SK-N-SH (cell line): ENCODE results near the gene HOXD10. TPM values are rescaled to one million over a fixed set of nuclear protein-coding genes. Genes with fewer than 3 reads are reported as not detected.

Experiments used
- CTCF ChIA-PET: fragments of 300-600, 350-600 bp; formaldehyde crosslinking; extraction: SDS; loops from one replicate; lab custom pipeline; 2021; lab: Yijun Ruan, JAX
- POLR2A ChIA-PET: fragments of 350-600 bp; sonication (Branson Sonifier 250); formaldehyde crosslinking; extraction: SDS; loops from one replicate; lab custom pipeline; 2020; ENCODE audit warnings: antibody characterized with exemption, inconsistent platforms; lab: Yijun Ruan, JAX
- DNase-seq: peaks from one replicate; pipeline ENCODE4 v3.0.0; 2012
- H2AFZ ChIP-seq: fragments of 200-600 bp; sonication (generic); 2 replicates; pipeline ENCODE4 v1.8.1; 2016; ENCODE audit warnings: antibody characterized with exemption, mild to moderate bottlenecking, low read depth
- H3F3A ChIP-seq: fragments of 200-600 bp; sonication (generic); replicated peaks from 2 replicates; pipeline ENCODE3; 2016; ENCODE audit warnings: antibody characterized with exemption, mild to moderate bottlenecking; ENCODE audit not compliant: insufficient read depth
- H3K27ac ChIP-seq, 2 experiments: fragments of 200-500 bp in 1 of 2; fragments of 200-600 bp in 1 of 2; sonication (Bioruptor generic) in 1 of 2; sonication (generic), shearing (Covaris generic) in 1 of 2; 2 replicates each; pipeline versions ENCODE4 v1.5.1 to v1.6.1; 2014 to 2016; ENCODE audit warnings: low read depth in 2 of 2, inconsistent platforms in 1 of 2, low read length in 1 of 2, mild to moderate bottlenecking in 1 of 2, mixed read lengths in 1 of 2
- H3K27me3 ChIP-seq: fragments of 200-600 bp; sonication (generic), shearing (Covaris generic); 2 replicates; pipeline ENCODE4 v1.6.1; 2016; ENCODE audit warnings: mixed run types; ENCODE audit not compliant: insufficient read depth
- H3K36me3 ChIP-seq, 2 experiments: fragments of 200-500 bp in 1 of 2; fragments of 200-600 bp in 1 of 2; sonication (Bioruptor generic) in 1 of 2; sonication (generic) in 1 of 2; replicated peaks in 1 of 2; 2 replicates each; pipeline versions ENCODE3 to v1.5.1; 2014 to 2016; ENCODE audit warnings: low read length in 1 of 2, mild to moderate bottlenecking in 1 of 2; ENCODE audit not compliant: insufficient read depth in 2 of 2, control insufficient read depth in 1 of 2
- H3K4me1 ChIP-seq, 2 experiments: fragments of 200-500 bp in 1 of 2; fragments of 200-600 bp in 1 of 2; sonication (Bioruptor generic) in 1 of 2; sonication (generic), shearing (Covaris generic) in 1 of 2; 2 replicates each; pipeline versions ENCODE4 v1.5.1 to v1.6.1; 2014 to 2016; ENCODE audit warnings: low read depth in 1 of 2, low read length in 1 of 2, mixed run types in 1 of 2; ENCODE audit not compliant: insufficient read depth in 2 of 2, control insufficient read depth in 1 of 2
- H3K4me2 ChIP-seq: fragments of 200-600 bp; sonication (generic), shearing (Covaris generic); 2 replicates; pipeline ENCODE4 v1.6.1; 2017; ENCODE audit warnings: mixed run types
- H3K4me3 ChIP-seq, 2 experiments: fragments of 200-500 bp in 1 of 2; fragments of 200-600 bp in 1 of 2; sonication (Bioruptor generic) in 1 of 2; sonication (generic), shearing (Covaris generic) in 1 of 2; 2 replicates each; pipeline versions ENCODE4 v1.5.1 to v1.8.1; 2014 to 2016; ENCODE audit warnings: low read depth in 2 of 2, inconsistent platforms in 1 of 2, low read length in 1 of 2, mild to moderate bottlenecking in 1 of 2, mixed read lengths in 1 of 2, moderate library complexity in 1 of 2
- H3K79me2 ChIP-seq: fragments of 200-600 bp; sonication (generic); 2 replicates; pipeline ENCODE4 v1.8.1; 2017; ENCODE audit warnings: mild to moderate bottlenecking; ENCODE audit not compliant: insufficient read depth
- H3K9ac ChIP-seq: fragments of 200-600 bp; sonication (generic); 2 replicates; pipeline ENCODE4 v1.6.1; 2017; ENCODE audit warnings: mixed run types
- H3K9me2 ChIP-seq: fragments of 200-600 bp; sonication (generic); 2 replicates; pipeline ENCODE4 v1.6.1; 2017; ENCODE audit warnings: mixed run types
- H3K9me3 ChIP-seq: fragments of 200-600 bp; sonication (generic); 2 replicates; pipeline ENCODE4 v1.6.1; 2017; ENCODE audit warnings: mixed run types, mild to moderate bottlenecking, moderate library complexity
- H4K20me1 ChIP-seq: fragments of 200-600 bp; sonication (generic); 2 replicates; pipeline ENCODE4 v1.6.1; 2017; ENCODE audit warnings: mild to moderate bottlenecking, mixed run types; ENCODE audit not compliant: insufficient read depth
- ELF1 ChIP-seq: IDR thresholded peaks from 2 replicates; pipeline ENCODE4 v1.4.0; 2012
- FOSL2 ChIP-seq: IDR thresholded peaks from 2 replicates; pipeline ENCODE4 v1.4.0; 2012; ENCODE audit warnings: low read depth, mild to moderate bottlenecking, moderate library complexity, borderline replicate concordance
- FOXJ3 ChIP-seq: sonication (generic); formaldehyde crosslinking; IDR thresholded peaks from 2 replicates; pipeline ENCODE4 v1.5.1; 2020; ENCODE audit warnings: mild to moderate bottlenecking, missing genetic modification reagents
- GABPA ChIP-seq: IDR thresholded peaks from 2 replicates; pipeline ENCODE4 v1.4.0; 2012; ENCODE audit warnings: low read depth, mild to moderate bottlenecking
- IRF3 ChIP-seq: fragments of 150-350 bp; IDR thresholded peaks from 2 replicates; pipeline ENCODE4 v1.6.1; 2016; ENCODE audit warnings: mild to moderate bottlenecking, low read depth, low read length
- MEF2A ChIP-seq: IDR thresholded peaks from 2 replicates; pipeline ENCODE4 v1.4.0; 2012; ENCODE audit warnings: low read depth, borderline replicate concordance
- MXI1 ChIP-seq: IDR thresholded peaks from 2 replicates; pipeline ENCODE4 v1.6.1; 2012; ENCODE audit warnings: mild to moderate bottlenecking, low read depth, low read length, improper control_type of control experiment
- NFIC ChIP-seq: IDR thresholded peaks from 2 replicates; pipeline ENCODE4 v1.4.0; 2012; ENCODE audit warnings: borderline replicate concordance
- POLR2AphosphoS5 ChIP-seq: IDR thresholded peaks from 2 replicates; pipeline ENCODE4 v1.6.1; 2012; ENCODE audit warnings: low read depth, low read length
- RAD21 ChIP-seq: IDR thresholded peaks from 2 replicates; pipeline ENCODE4 v1.6.1; 2012; ENCODE audit warnings: mild to moderate bottlenecking, low read length
- RCOR1 ChIP-seq: fragments of 150-350 bp; IDR thresholded peaks from 2 replicates; pipeline ENCODE4 v1.6.1; 2017; ENCODE audit warnings: antibody characterized with exemption, low read length
- REST ChIP-seq: IDR thresholded peaks from 2 replicates; pipeline ENCODE4 v1.6.1; 2012; ENCODE audit warnings: mild to moderate bottlenecking, low read depth, low read length, moderate library complexity
- SMC3 ChIP-seq: IDR thresholded peaks from 2 replicates; pipeline ENCODE4 v1.6.1; 2012; ENCODE audit warnings: low read depth, low read length, improper control_type of control experiment
- TAF1 ChIP-seq: IDR thresholded peaks from 2 replicates; pipeline ENCODE4 v1.6.1; 2012; ENCODE audit warnings: low read depth, mild to moderate bottlenecking, low read length, moderate library complexity, borderline replicate concordance
- TCF12 ChIP-seq: IDR thresholded peaks from 2 replicates; pipeline ENCODE4 v1.4.0; 2012
- TEAD4 ChIP-seq: IDR thresholded peaks from 2 replicates; pipeline ENCODE4 v1.4.0; 2012; ENCODE audit warnings: mild to moderate bottlenecking, borderline replicate concordance; ENCODE audit not compliant: insufficient read depth
- USF1 ChIP-seq: IDR thresholded peaks from 2 replicates; pipeline ENCODE4 v1.4.0; 2012; ENCODE audit warnings: low read depth, borderline replicate concordance
- YY1 ChIP-seq: IDR thresholded peaks from 2 replicates; pipeline ENCODE4 v1.4.0; 2012; ENCODE audit warnings: low read depth, mild to moderate bottlenecking
- ZBTB33 ChIP-seq: IDR thresholded peaks from 2 replicates; pipeline ENCODE4 v1.4.0; 2012; ENCODE audit warnings: low read depth, borderline replicate concordance
- WGBS: methylation state at CpG from one replicate; pipeline ENCODE4 v1.1.6; 2017; ENCODE audit warnings: low lambda C conversion rate; 5-methylcytosine and 5-hydroxymethylcytosine counted together
- polyA plus RNA-seq, 3 experiments: library from polyadenylated mRNA; depleted of rRNA; stranded (reverse); fragments of >200 nt; gene quantifications; 2 replicates each; pipeline ENCODE4 v1.2.3, GENCODE V29; 2012

HOXD10 gene
- polyA plus RNA-seq, 1 of the 3 experiments (the other 2 are of a cell fraction): 0.10 TPM

- DNase-seq: no peak
- CTCF ChIA-PET: interaction anchor here (0.7 to 13.5 kb wide), 13 partner anchors 12 to 1398 kb away, joined by 3 to 264 read pairs (median 20); partner anchors contain the start of genes EVX2, HOXD10, HOXD11 and HOXD9
Measured at GRCh38 chr2:176095421-176095820, 21.2 kb upstream of the HOXD10 start.

GRCh38 chr2:176096243-176096985 is 20.2 kb upstream of the HOXD10 start:
- 43% methylated on average over 16 of the region's 16 CpGs for WGBS
- H3K4me2 ChIP-seq: peak overlapping the region; percentile 81
- H3K9me3 ChIP-seq: no peaks in the 10 kb centered on the region
- no peak for DNase-seq
- no peaks in the 10 kb centered on the region for H3K9me2 ChIP-seq
- H3K36me3 ChIP-seq: no peaks in the 10 kb centered on the region
- no peak overlapping the region for H3K27ac ChIP-seq
- no peaks in the 10 kb centered on the region for H3F3A ChIP-seq
- no peak overlapping the region for H3K9ac ChIP-seq
- H4K20me1 ChIP-seq: no peaks in the 10 kb centered on the region
- ChIA-PET CTCF (interaction anchor here (0.7 to 13.5 kb wide), 41 partner anchors 8 to 1399 kb away, joined by 3 to 264 read pairs (median 6); partner anchors contain the start of genes EVX2, HOXD10, HOXD11 and HOXD9), POLR2A (no interaction called here)
- H3K79me2 ChIP-seq: no peaks in the 10 kb centered on the region
- no peak overlapping the region; a peak in 1 of 4 replicates for H3K4me3 ChIP-seq
- peaks cover 0 to 25% of the 10 kb centered on the region in 2 experiments; a peak in 2 of 4 replicates for H3K4me1 ChIP-seq
- H3K27me3 ChIP-seq: peaks cover 94% of the 10 kb centered on the region
- H2AFZ ChIP-seq: no peak overlapping the region
- no peak for TF ChIP-seq ELF1
- no peak for TF ChIP-seq TEAD4
- no peak for TF ChIP-seq POLR2AphosphoS5
- no peak for TF ChIP-seq NFIC
- no peak for TF ChIP-seq YY1
- no peak for TF ChIP-seq ZBTB33
- TF ChIP-seq RAD21: no peak
- TF ChIP-seq MEF2A: no peak
- no peak for TF ChIP-seq REST
- TF ChIP-seq SMC3: no peak
- no peak for TF ChIP-seq RCOR1
- TF ChIP-seq USF1: no peak
- no peak for TF ChIP-seq MXI1

More at GRCh38 chr2:176095421-176095820, 21.2 kb upstream of the HOXD10 start:
- H2AFZ ChIP-seq: no peak overlapping the region
- H3K9ac ChIP-seq: no peak overlapping the region
- no peaks in the 10 kb centered on the region for H4K20me1 ChIP-seq
- WGBS: 44% methylated on average over 5 of the region's 5 CpGs
- H3K9me3 ChIP-seq: no peaks in the 10 kb centered on the region
- H3K27ac ChIP-seq: no peak overlapping the region
- H3F3A ChIP-seq: no peaks in the 10 kb centered on the region
- H3K4me1 ChIP-seq: peaks cover 0 to 25% of the 10 kb centered on the region in 2 experiments; a peak in 2 of 4 replicates
- no peaks in the 10 kb centered on the region for H3K9me2 ChIP-seq
- H3K27me3 ChIP-seq: peaks cover 94% of the 10 kb centered on the region
- POLR2A ChIA-PET: no interaction called here
- no peaks in the 10 kb centered on the region for H3K79me2 ChIP-seq
- no peaks in the 10 kb centered on the region for H3K36me3 ChIP-seq
- H3K4me2 ChIP-seq: no peak overlapping the region
- TF ChIP-seq MEF2A (no peak), IRF3 (no peak), TAF1 (no peak), RCOR1 (no peak), FOXJ3 (CRISPR knock-in tag) (no peak), FOSL2 (no peak), RAD21 (no peak), TCF12 (no peak), GABPA (no peak), SMC3 (no peak), TEAD4 (no peak)
- TF ChIP-seq, all 33 proteins: peak for 0
- no peak overlapping the region for H3K4me3 ChIP-seq
